OCI-LY1 (cell line): Measurements from ENCODE around the gene ADARB2.
"Not testable (repeated sequence)": the region's sequence is repeated elsewhere in the genome, so short reads cannot be mapped to it uniquely, and the experiment has no call there.

Experiments used
- H2AFZ ChIP-seq: fragments of 200-600 bp; sonication (generic), shearing (Covaris generic); 2 replicates; pipeline ENCODE4 v1.6.0; 2014; ENCODE audit warnings: antibody characterized with exemption, mild to moderate bottlenecking, low read length
- H3F3A ChIP-seq: fragments of 200-600 bp; sonication (generic), shearing (Covaris generic); 2 replicates; pipeline ENCODE4 v1.6.0; 2014; ENCODE audit warnings: mild to moderate bottlenecking, antibody characterized with exemption, low read length, moderate library complexity; ENCODE audit not compliant: insufficient read depth
- H3K27ac ChIP-seq: fragments of 200-600 bp; sonication (generic); 2 replicates; pipeline ENCODE4 v1.5.1; 2014; ENCODE audit warnings: low read length, mixed run types, mild to moderate bottlenecking, low read depth; ENCODE audit not compliant: poor library complexity, severe bottlenecking
- H3K27me3 ChIP-seq: fragments of 200-600 bp; sonication (generic); 2 replicates; pipeline ENCODE4 v1.6.0; 2014; ENCODE audit warnings: antibody characterized with exemption, mild to moderate bottlenecking, low read length, moderate library complexity; ENCODE audit not compliant: insufficient read depth
- H3K36me3 ChIP-seq: fragments of 200-600 bp; sonication (generic); 2 replicates; pipeline ENCODE4 v1.6.1; 2014; ENCODE audit warnings: mild to moderate bottlenecking, antibody characterized with exemption, low read length, moderate library complexity, mixed read lengths; ENCODE audit not compliant: insufficient read depth
- H3K4me1 ChIP-seq: fragments of 200-600 bp; sonication (generic); 2 replicates; pipeline ENCODE4 v1.5.1; 2014; ENCODE audit warnings: mild to moderate bottlenecking, low read length, moderate library complexity; ENCODE audit not compliant: insufficient read depth, severe bottlenecking
- H3K4me2 ChIP-seq: fragments of 200-600 bp; sonication (generic), shearing (Covaris generic); 2 replicates; pipeline ENCODE4 v1.6.1; 2014; ENCODE audit warnings: low read length
- H3K4me3 ChIP-seq: fragments of 200-600 bp; sonication (generic); 2 replicates; pipeline ENCODE4 v1.5.1; 2014; ENCODE audit warnings: low read length, low read depth, mild to moderate bottlenecking, mixed read lengths; ENCODE audit not compliant: poor library complexity, severe bottlenecking
- H3K79me2 ChIP-seq: fragments of 200-600 bp; shearing (Covaris generic); 2 replicates; pipeline ENCODE4 v1.6.1; 2016; ENCODE audit warnings: mixed run types, low read length, mixed read lengths; ENCODE audit not compliant: insufficient read depth
- H3K9ac ChIP-seq: fragments of 200-600 bp; sonication (generic), shearing (Covaris generic); 2 replicates; pipeline ENCODE4 v1.6.1; 2014; ENCODE audit warnings: mild to moderate bottlenecking, low read length, mixed read lengths
- H3K9me2 ChIP-seq: fragments of 200-600 bp; sonication (generic), shearing (Covaris generic); 2 replicates; pipeline ENCODE4 v1.6.1; 2014; ENCODE audit warnings: low read depth, mild to moderate bottlenecking, low read length, mixed read lengths
- H3K9me3 ChIP-seq: fragments of 200-600 bp; shearing (Covaris generic); 2 replicates; pipeline ENCODE4 v1.6.1; 2014; ENCODE audit warnings: low read length, mixed read lengths
- H4K20me1 ChIP-seq: fragments of 200-600 bp; sonication (generic), shearing (Covaris generic); 2 replicates; pipeline ENCODE4 v1.6.0; 2016; ENCODE audit warnings: mild to moderate bottlenecking, low read length; ENCODE audit not compliant: insufficient read depth
- CTCF ChIP-seq: fragments of 200-600 bp; sonication (generic), shearing (Covaris generic); IDR thresholded peaks from 2 replicates; pipeline ENCODE4 v1.5.1; 2017; ENCODE audit warnings: mild to moderate bottlenecking, antibody characterized with exemption, low read length, moderate library complexity, mixed read lengths
- EZH2 ChIP-seq: fragments of 200-600 bp; sonication (generic), shearing (Covaris generic); IDR thresholded peaks from 2 replicates; pipeline ENCODE4 v1.8.0; 2017; ENCODE audit warnings: borderline replicate concordance, mixed run types, mild to moderate bottlenecking, antibody characterized with exemption, low read length, moderate library complexity, mixed read lengths

Gene ADARB2

GRCh38 chr10:1465418-1465911 is 271.9 kb downstream of the ADARB2 start:
- Histone ChIP-seq H3K36me3 (no peaks in the 10 kb centered on the region), H3K9me3 (no peaks in the 10 kb centered on the region), H3K9ac (peak overlapping the region; percentile 47), H4K20me1 (no peaks in the 10 kb centered on the region), H3K4me1 (peaks cover 71% of the 10 kb centered on the region), H3F3A (no peaks in the 10 kb centered on the region; the same call in 1 of the 2 replicates), H3K79me2 (no peaks in the 10 kb centered on the region), H2AFZ (0 out of 2 replicates have a peak overlapping the region, but pooled peaks have one; percentile 14), H3K27me3 (no peaks in the 10 kb centered on the region), H3K4me2 (peak overlapping the region; percentile 59), H3K9me2 (no peaks in the 10 kb centered on the region), H3K4me3 (peak overlapping the region; percentile 26), H3K27ac (peak overlapping the region; percentile 94)
- TF ChIP-seq EZH2 = no peak
- TF ChIP-seq CTCF = no peak

GRCh38 chr10:1464881-1465417 is 272.4 kb downstream of the ADARB2 start:
- no peaks in the 10 kb centered on the region for H3K9me2 ChIP-seq
- H3K36me3 ChIP-seq = no peaks in the 10 kb centered on the region
- peak overlapping the region; percentile 26 for H3K4me3 ChIP-seq
- peak overlapping the region; percentile 47 for H3K9ac ChIP-seq
- H3K4me1 ChIP-seq = peaks cover 69% of the 10 kb centered on the region
- H3K27me3 ChIP-seq = no peaks in the 10 kb centered on the region
- no peaks in the 10 kb centered on the region for H3K9me3 ChIP-seq
- 0 out of 2 replicates have a peak overlapping the region, but pooled peaks have one; percentile 14 for H2AFZ ChIP-seq
- no peaks in the 10 kb centered on the region; the same call in 1 of the 2 replicates for H3F3A ChIP-seq
- peak overlapping the region; percentile 59 for H3K4me2 ChIP-seq
- no peaks in the 10 kb centered on the region for H3K79me2 ChIP-seq
- H3K27ac ChIP-seq = peak overlapping the region; percentile 94
- no peaks in the 10 kb centered on the region for H4K20me1 ChIP-seq
- TF ChIP-seq CTCF (no peak), EZH2 (no peak)

GRCh38 chr10:1463971-1464370 is 273.4 kb downstream of the ADARB2 start:
- H3K9me2 ChIP-seq, H4K20me1 ChIP-seq, H3K79me2 ChIP-seq, H3K27me3 ChIP-seq, H3F3A ChIP-seq, H3K36me3 ChIP-seq, H2AFZ ChIP-seq, H3K9me3 ChIP-seq, H3K4me3 ChIP-seq: not testable (repeated sequence)
- peak overlapping the region; percentile 48; the same call in 1 of the 2 replicates for H3K9ac ChIP-seq
- peak overlapping the region; percentile 47 for H3K4me2 ChIP-seq
- peaks cover 59% of the 10 kb centered on the region for H3K4me1 ChIP-seq
- peak overlapping the region; percentile 94 for H3K27ac ChIP-seq
